Globus pallidus (tissue), 1 donor: ENCODE results near the gene TACR2.
A peak's percentile ranks its signal among the peaks of the same experiment; 100 is the strongest.

Source experiments
- DNase-seq: peaks from one replicate; pipeline ENCODE4 v3.0.0-alpha.2; 2015; ENCODE audit warnings: low spot score

Gene TACR2

GRCh38 chr10:69403066-69403465 lies 13.7 kb downstream of the TACR2 start:
- no peak for DNase-seq

GRCh38 chr10:69402386-69402785 lies 14.3 kb downstream of the TACR2 start:
- no peak for DNase-seq

- no peak for DNase-seq
These were observed 15.3 kb downstream of the TACR2 start for GRCh38 chr10:69401416-69401815.

GRCh38 chr10:69400936-69401335 lies 15.8 kb downstream of the TACR2 start:
- no peak for DNase-seq

- no peak for DNase-seq
These were observed 18.3 kb downstream of the TACR2 start for GRCh38 chr10:69398466-69398865.

- no peak for DNase-seq
These were observed 18.7 kb downstream of the TACR2 start for GRCh38 chr10:69397972-69398371.

- DNase-seq, result no peak
These were observed 22.7 kb downstream of the TACR2 start for GRCh38 chr10:69394020-69394419.

GRCh38 chr10:69392481-69393000 lies 24.2 kb downstream of the TACR2 start:
- peak; percentile 69 for DNase-seq

GRCh38 chr10:69391158-69391557 lies 25.6 kb downstream of the TACR2 start:
- DNase-seq, result no peak

GRCh38 chr10:69389827-69390490 lies 26.8 kb downstream of the TACR2 start:
- DNase-seq, result no peak

- DNase-seq, result no peak
These were observed 28.2 kb downstream of the TACR2 start for GRCh38 chr10:69388488-69388887.

- no peak for DNase-seq
These were observed 29.2 kb downstream of the TACR2 start for GRCh38 chr10:69387500-69387899.

- DNase-seq, result no peak
These were observed 31.0 kb downstream of the TACR2 start for GRCh38 chr10:69385454-69386350.

GRCh38 chr10:69384320-69384719 lies 32.4 kb downstream of the TACR2 start:
- DNase-seq, result no peak

GRCh38 chr10:69383558-69383957 lies 33.2 kb downstream of the TACR2 start:
- no peak for DNase-seq

GRCh38 chr10:69382382-69383117 lies 34.2 kb downstream of the TACR2 start:
- DNase-seq, result no peak

- DNase-seq, result no peak
These were observed 36.9 kb downstream of the TACR2 start for GRCh38 chr10:69379800-69380199.

- DNase-seq, result no peak
These were observed 38.8 kb downstream of the TACR2 start for GRCh38 chr10:69377933-69378332.

- DNase-seq, result no peak
These were observed 39.5 kb downstream of the TACR2 start for GRCh38 chr10:69377191-69377590.

GRCh38 chr10:69376662-69377061 lies 40.1 kb downstream of the TACR2 start:
- no peak for DNase-seq

- DNase-seq, result no peak
These were observed 41.2 kb downstream of the TACR2 start for GRCh38 chr10:69375307-69376151.

GRCh38 chr10:69374931-69375306 lies 41.8 kb downstream of the TACR2 start:
- no peak for DNase-seq
